GM12878 (cell line): ENCODE data around the gene KRTAP20-1. TPM values are rescaled to one million over a fixed set of nuclear protein-coding genes. Genes with fewer than 3 reads are reported as not detected.

Source experiments
- ATAC-seq: fragments of 200-7000 bp; cut with Tn5 transposase; 3 replicates; pipeline ENCODE4 v1.9.1; 2020; ENCODE audit warnings: mild to moderate bottlenecking, moderate library complexity
- BruUV-seq: library from RNA; stranded (reverse); fragments of 400-500 nt; replicated peaks from 2 replicates; lab custom pipeline; 2021; lab: Mats Ljungman, UMichigan
- CTCF ChIA-PET: fragments of 300-600 bp; sonication (Branson Sonifier 250); formaldehyde crosslinking; extraction: SDS; loops from one replicate; lab custom pipeline; 2021; ENCODE audit warnings: inconsistent platforms; lab: Yijun Ruan, JAX
- POLR2A ChIA-PET: fragments of 350-600 bp; formaldehyde crosslinking; extraction: SDS; loops from one replicate; lab custom pipeline; 2021; ENCODE audit warnings: inconsistent platforms; lab: Charles Lee
- RAD21 ChIA-PET: fragments of 300-600 bp; sonication (Branson Sonifier 250); formaldehyde crosslinking; loops from one replicate; lab custom pipeline; 2023; ENCODE audit warnings: antibody characterized with exemption; ENCODE audit not compliant: unreplicated experiment; lab: Charles Lee
- SMC1A ChIA-PET: fragments of 300-600 bp; sonication (Branson Sonifier 250); formaldehyde crosslinking; loops from one replicate; lab custom pipeline; 2023; ENCODE audit not compliant: unreplicated experiment, uncharacterized antibody; lab: Charles Lee
- DNase-seq: peaks from one replicate; pipeline ENCODE4 v3.0.0-alpha.2; 2011; ENCODE audit warnings: low read depth, low spot score
- FAIRE-seq: peaks from 3 replicates; lab custom pipeline; 2011; peaks lifted over from hg19 to GRCh38; lab: Jason Lieb, UNC
- H2AFZ ChIP-seq: 2 replicates; pipeline ENCODE4 v1.6.0; 2011; ENCODE audit warnings: low read depth, low read length, control low read depth; ENCODE audit not compliant: control insufficient read depth
- H3K27ac ChIP-seq: 2 replicates; pipeline ENCODE4 v1.5.1; 2011; ENCODE audit warnings: control low read depth; ENCODE audit not compliant: control insufficient read depth, insufficient read depth
- H3K27me3 ChIP-seq, 2 experiments: replicated peaks in 1 of 2; 2 replicates each; pipeline versions ENCODE4 v1.6.0 to v1.6.1; 2011; ENCODE audit warnings: low read length in 1 of 2; ENCODE audit not compliant: control insufficient read depth in 2 of 2, insufficient read depth in 2 of 2
- H3K36me3 ChIP-seq, 2 experiments: 2 replicates each; pipeline ENCODE4 v1.5.1; 2011; ENCODE audit warnings: low read length in 1 of 2; ENCODE audit not compliant: control insufficient read depth in 2 of 2, insufficient read depth in 2 of 2
- H3K4me1 ChIP-seq: 2 replicates; pipeline ENCODE4 v1.6.1; 2011; ENCODE audit warnings: mild to moderate bottlenecking, low read length, moderate library complexity, mixed read lengths; ENCODE audit not compliant: control insufficient read depth, insufficient read depth
- H3K4me2 ChIP-seq: 2 replicates; pipeline ENCODE4 v1.6.0; 2011; ENCODE audit warnings: control low read depth; ENCODE audit not compliant: control insufficient read depth, insufficient read depth
- H3K4me3 ChIP-seq: fragments of 200-600 bp; sonication (generic); 2 replicates; pipeline ENCODE4 v1.5.1; 2016
- H3K79me2 ChIP-seq: 2 replicates; pipeline ENCODE4 v1.6.0; 2011; ENCODE audit warnings: low read length; ENCODE audit not compliant: control insufficient read depth, insufficient read depth
- H3K9ac ChIP-seq: 2 replicates; pipeline ENCODE4 v1.8.0; 2011; ENCODE audit warnings: low read length, control low read depth, mixed read lengths; ENCODE audit not compliant: control insufficient read depth, insufficient read depth
- H3K9me3 ChIP-seq: replicated peaks from 3 replicates; pipeline ENCODE4 v1.5.1; 2011; ENCODE audit warnings: mild to moderate bottlenecking, low read length; ENCODE audit not compliant: control insufficient read depth, insufficient read depth
- H4K20me1 ChIP-seq: 2 replicates; pipeline ENCODE4 v1.6.0; 2011; ENCODE audit not compliant: control insufficient read depth, insufficient read depth
- ASH2L ChIP-seq: fragments of 300-600, 200-600 bp; sonication (generic); IDR thresholded peaks from 2 replicates; pipeline ENCODE4 v1.6.1; 2017; ENCODE audit warnings: low read depth, mild to moderate bottlenecking, borderline replicate concordance
- ATF7 ChIP-seq: fragments of 450-650 bp; IDR thresholded peaks from 2 replicates; pipeline ENCODE4 v1.6.1; 2016; ENCODE audit warnings: low read depth, mild to moderate bottlenecking
- BACH1 ChIP-seq: fragments of 450-650 bp; IDR thresholded peaks from 2 replicates; pipeline ENCODE4 v1.6.1; 2017; ENCODE audit warnings: mild to moderate bottlenecking, borderline replicate concordance
- CREB1 ChIP-seq: IDR thresholded peaks from 2 replicates; pipeline ENCODE4 v1.6.1; 2012; ENCODE audit warnings: low read depth, mild to moderate bottlenecking, inconsistent platforms
- DPF2 ChIP-seq: fragments of 450-650 bp; IDR thresholded peaks from 2 replicates; pipeline ENCODE4 v1.6.1; 2017; ENCODE audit warnings: mild to moderate bottlenecking
- KAT2A ChIP-seq: conservative IDR thresholded peaks from 2 replicates; pipeline ENCODE4 v1.6.1; 2011; ENCODE audit warnings: low read depth, low read length; ENCODE audit not compliant: control insufficient read depth
- MYC ChIP-seq: IDR thresholded peaks from 2 replicates; pipeline ENCODE4 v1.6.1; 2011; ENCODE audit warnings: mild to moderate bottlenecking, low read length, moderate library complexity, inconsistent platforms; ENCODE audit not compliant: insufficient read depth, insufficient replicate concordance, insufficient read length, severe bottlenecking
- RFX5 ChIP-seq: IDR thresholded peaks from 2 replicates; pipeline ENCODE4 v1.6.1; 2011; ENCODE audit warnings: low read depth, low read length, improper control_type of control experiment
- TCF7 ChIP-seq: IDR thresholded peaks from 2 replicates; pipeline ENCODE4 v1.6.1; 2014; ENCODE audit warnings: antibody characterized with exemption, borderline replicate concordance
- ZNF24 ChIP-seq: fragments of 450-650 bp; IDR thresholded peaks from 2 replicates; pipeline ENCODE4 v1.6.1; 2017; ENCODE audit warnings: antibody characterized with exemption, mild to moderate bottlenecking
- WGBS: methylation state at CpG from one replicate; pipeline ENCODE4 v1.1.6; 2016; ENCODE audit warnings: low lambda C conversion rate; ENCODE audit not compliant: insufficient replicate concordance, insufficient coverage; ENCODE audit errors: missing lambda C conversion rate; 5-methylcytosine and 5-hydroxymethylcytosine counted together
- in situ Hi-C: fragments of 300-500 bp; cut with MboI; formaldehyde crosslinking; loops from 9 replicates; pipeline ENCODE4 v1.14.3; 2018; ENCODE audit warnings: mixed read lengths
- intact Hi-C: fragments of 100-400 bp; cut with micrococcal nuclease; formaldehyde crosslinking; loops from one replicate; pipeline ENCODE4 v1.14.2; 2022; ENCODE audit not compliant: unreplicated experiment
- polyA plus RNA-seq, 11 experiments: library from polyadenylated mRNA; depleted of rRNA in 4 of 11; unstranded in 6 of 11; stranded (reverse) in 5 of 11; fragments of >200 nt; fragmentation: Nextera tagmentation in 4 of 11; fragmentation: Illumina TruSeq in 1 of 11; extraction: Ambion mirVana in 4 of 11; extraction: Trizol in 1 of 11; gene quantifications; 1 replicate in 1 of 11; 2 replicates in 10 of 11; pipeline versions ENCODE4 v1.2.1 to v1.2.3, GENCODE V29; 2011 to 2016; ENCODE audit warnings: inconsistent platforms in 2 of 11, missing spikeins in 2 of 11, low read depth in 1 of 11
- total RNA-seq, 4 experiments: library from RNA; depleted of rRNA in 3 of 4; stranded (reverse); fragments of >200 nt in 3 of 4; fragmentation: Illumina TruSeq in 1 of 4; extraction: Trizol in 1 of 4; gene quantifications; 2 replicates each; pipeline versions ENCODE4 v1.2.1 to v1.2.3, GENCODE V29; 2013 to 2021
- TF ChIP-seq, protein P1 (sequence below): IDR thresholded peaks from 2 replicates; pipeline ENCODE4 v1.6.1; 2011; ENCODE audit warnings: low read depth, low read length, improper control_type of control experiment, borderline replicate concordance
- TF ChIP-seq, protein P2 (sequence below): fragments of 450-650 bp; IDR thresholded peaks from 2 replicates; pipeline ENCODE4 v1.6.1; 2016; ENCODE audit warnings: mild to moderate bottlenecking, moderate library complexity, borderline replicate concordance
- TF ChIP-seq, protein P3 (sequence below): IDR thresholded peaks from 2 replicates; pipeline ENCODE4 v1.6.1; 2011; ENCODE audit warnings: mild to moderate bottlenecking, low read depth, low read length, moderate library complexity; ENCODE audit not compliant: insufficient replicate concordance
- TF ChIP-seq, protein P4 (sequence below): fragments of 150-350 bp; IDR thresholded peaks from 2 replicates; pipeline ENCODE4 v1.6.1; 2014; ENCODE audit warnings: mild to moderate bottlenecking, low read depth, low read length

Gene KRTAP20-1
- total and polyA plus RNA-seq, 10 of the 15 experiments (the other 5 are each of a cell fraction or from before 2014, with no cell fraction given) = not detected

DNA sequence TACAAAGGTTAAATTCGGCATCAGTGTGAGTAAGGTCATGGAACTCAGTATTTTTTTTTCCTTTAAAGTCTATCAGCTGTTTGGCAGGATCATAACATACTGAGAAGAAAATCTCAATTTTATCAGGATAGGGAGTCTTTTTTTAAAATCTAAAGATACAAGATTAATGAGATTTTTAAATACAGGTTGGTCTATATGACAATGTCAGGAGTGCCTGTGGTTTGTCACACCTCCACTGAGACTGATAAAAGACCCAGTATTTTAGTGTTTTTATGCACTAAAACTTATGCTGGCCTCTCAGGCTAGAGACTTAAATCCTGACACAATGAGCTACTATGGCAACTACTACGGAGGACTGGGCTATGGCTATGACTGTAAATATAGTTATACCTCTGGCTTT lies 26.3 kb downstream of the KRTAP20-1 start, which contains the start of gene KRTAP20-3:
KRTAP20-3 (plus strand) TSS at position 301 of the 400 bp plus-strand sequence.
- CTCF ChIA-PET = no interaction called here
- DNase-seq = no peak
- 10% methylated on average over 2 of the region's 2 CpGs for WGBS
- no TSS peak for BruUV-seq
- no peaks in the 10 kb centered on the region for H4K20me1 ChIP-seq
- H3K4me3 ChIP-seq = no peak within 1 kb of the TSS
- no peak within 1 kb of the TSS for H3K4me2 ChIP-seq
- POLR2A ChIA-PET = no interaction called here
- in situ Hi-C loops (no loop called here), intact Hi-C loops (no loop called here)
- H3K4me1 ChIP-seq = no peaks in the 10 kb centered on the region
- no peak for FAIRE-seq
- H3K36me3 ChIP-seq = no peaks in the 10 kb centered on the region
- H2AFZ ChIP-seq = no peak within 1 kb of the TSS
- no peaks in the 10 kb centered on the region for H3K27me3 ChIP-seq
- TF ChIP-seq DPF2 (no peak), KAT2A (no peak), RFX5 (no peak), ASH2L (no peak), BACH1 (no peak), CREB1 (no peak), ZNF24 (no peak), TCF7 (no peak), MYC (no peak), ATF7 (no peak)
- TF ChIP-seq, protein P1, sequence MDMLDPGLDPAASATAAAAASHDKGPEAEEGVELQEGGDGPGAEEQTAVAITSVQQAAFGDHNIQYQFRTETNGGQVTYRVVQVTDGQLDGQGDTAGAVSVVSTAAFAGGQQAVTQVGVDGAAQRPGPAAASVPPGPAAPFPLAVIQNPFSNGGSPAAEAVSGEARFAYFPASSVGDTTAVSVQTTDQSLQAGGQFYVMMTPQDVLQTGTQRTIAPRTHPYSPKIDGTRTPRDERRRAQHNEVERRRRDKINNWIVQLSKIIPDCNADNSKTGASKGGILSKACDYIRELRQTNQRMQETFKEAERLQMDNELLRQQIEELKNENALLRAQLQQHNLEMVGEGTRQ = no peak
- TF ChIP-seq, protein P2, sequence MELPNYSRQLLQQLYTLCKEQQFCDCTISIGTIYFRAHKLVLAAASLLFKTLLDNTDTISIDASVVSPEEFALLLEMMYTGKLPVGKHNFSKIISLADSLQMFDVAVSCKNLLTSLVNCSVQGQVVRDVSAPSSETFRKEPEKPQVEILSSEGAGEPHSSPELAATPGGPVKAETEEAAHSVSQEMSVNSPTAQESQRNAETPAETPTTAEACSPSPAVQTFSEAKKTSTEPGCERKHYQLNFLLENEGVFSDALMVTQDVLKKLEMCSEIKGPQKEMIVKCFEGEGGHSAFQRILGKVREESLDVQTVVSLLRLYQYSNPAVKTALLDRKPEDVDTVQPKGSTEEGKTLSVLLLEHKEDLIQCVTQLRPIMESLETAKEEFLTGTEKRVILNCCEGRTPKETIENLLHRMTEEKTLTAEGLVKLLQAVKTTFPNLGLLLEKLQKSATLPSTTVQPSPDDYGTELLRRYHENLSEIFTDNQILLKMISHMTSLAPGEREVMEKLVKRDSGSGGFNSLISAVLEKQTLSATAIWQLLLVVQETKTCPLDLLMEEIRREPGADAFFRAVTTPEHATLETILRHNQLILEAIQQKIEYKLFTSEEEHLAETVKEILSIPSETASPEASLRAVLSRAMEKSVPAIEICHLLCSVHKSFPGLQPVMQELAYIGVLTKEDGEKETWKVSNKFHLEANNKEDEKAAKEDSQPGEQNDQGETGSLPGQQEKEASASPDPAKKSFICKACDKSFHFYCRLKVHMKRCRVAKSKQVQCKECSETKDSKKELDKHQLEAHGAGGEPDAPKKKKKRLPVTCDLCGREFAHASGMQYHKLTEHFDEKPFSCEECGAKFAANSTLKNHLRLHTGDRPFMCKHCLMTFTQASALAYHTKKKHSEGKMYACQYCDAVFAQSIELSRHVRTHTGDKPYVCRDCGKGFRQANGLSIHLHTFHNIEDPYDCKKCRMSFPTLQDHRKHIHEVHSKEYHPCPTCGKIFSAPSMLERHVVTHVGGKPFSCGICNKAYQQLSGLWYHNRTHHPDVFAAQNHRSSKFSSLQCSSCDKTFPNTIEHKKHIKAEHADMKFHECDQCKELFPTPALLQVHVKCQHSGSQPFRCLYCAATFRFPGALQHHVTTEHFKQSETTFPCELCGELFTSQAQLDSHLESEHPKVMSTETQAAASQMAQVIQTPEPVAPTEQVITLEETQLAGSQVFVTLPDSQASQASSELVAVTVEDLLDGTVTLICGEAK = no peak
- TF ChIP-seq, protein P3, sequence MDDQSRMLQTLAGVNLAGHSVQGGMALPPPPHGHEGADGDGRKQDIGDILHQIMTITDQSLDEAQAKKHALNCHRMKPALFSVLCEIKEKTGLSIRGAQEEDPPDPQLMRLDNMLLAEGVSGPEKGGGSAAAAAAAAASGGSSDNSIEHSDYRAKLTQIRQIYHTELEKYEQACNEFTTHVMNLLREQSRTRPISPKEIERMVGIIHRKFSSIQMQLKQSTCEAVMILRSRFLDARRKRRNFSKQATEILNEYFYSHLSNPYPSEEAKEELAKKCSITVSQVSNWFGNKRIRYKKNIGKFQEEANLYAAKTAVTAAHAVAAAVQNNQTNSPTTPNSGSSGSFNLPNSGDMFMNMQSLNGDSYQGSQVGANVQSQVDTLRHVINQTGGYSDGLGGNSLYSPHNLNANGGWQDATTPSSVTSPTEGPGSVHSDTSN = no peak
- TF ChIP-seq, protein P4, sequence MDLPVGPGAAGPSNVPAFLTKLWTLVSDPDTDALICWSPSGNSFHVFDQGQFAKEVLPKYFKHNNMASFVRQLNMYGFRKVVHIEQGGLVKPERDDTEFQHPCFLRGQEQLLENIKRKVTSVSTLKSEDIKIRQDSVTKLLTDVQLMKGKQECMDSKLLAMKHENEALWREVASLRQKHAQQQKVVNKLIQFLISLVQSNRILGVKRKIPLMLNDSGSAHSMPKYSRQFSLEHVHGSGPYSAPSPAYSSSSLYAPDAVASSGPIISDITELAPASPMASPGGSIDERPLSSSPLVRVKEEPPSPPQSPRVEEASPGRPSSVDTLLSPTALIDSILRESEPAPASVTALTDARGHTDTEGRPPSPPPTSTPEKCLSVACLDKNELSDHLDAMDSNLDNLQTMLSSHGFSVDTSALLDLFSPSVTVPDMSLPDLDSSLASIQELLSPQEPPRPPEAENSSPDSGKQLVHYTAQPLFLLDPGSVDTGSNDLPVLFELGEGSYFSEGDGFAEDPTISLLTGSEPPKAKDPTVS = no peak
- TF ChIP-seq, all 136 proteins: peak for 0
- H3K27ac ChIP-seq = no peak within 1 kb of the TSS
- H3K9me3 ChIP-seq = no peaks in the 10 kb centered on the region; the same call in 2 of the 3 replicates
- ChIA-PET SMC1A (no interaction called here), RAD21 (no interaction called here)
- H3K79me2 ChIP-seq = no peaks in the 10 kb centered on the region
- H3K9ac ChIP-seq = no peak within 1 kb of the TSS
- ATAC-seq = no peak
